Activated naive CD4-positive, alpha-beta T cell treated with anti-CD3 and anti-CD28 coated beads, Interleukin-2, amount 50 U/mL, for 72 hours (primary cell): Measurements from ENCODE around the gene LECT2. TPM values are rescaled to one million over a fixed set of nuclear protein-coding genes. Genes with fewer than 3 reads are reported as not detected.

Experiments used
- ATAC-seq, 2 donors: fragments of 150-1000 bp; cut with Tn5 transposase; 2 replicates each; pipeline ENCODE4 v1.10.0; 2021; ENCODE audit warnings: mild to moderate bottlenecking in 2 of 2, moderate library complexity in 2 of 2
- DNase-seq, 2 donors: peaks; one replicate each; pipeline ENCODE4 v3.0.0; 2021 to 2022; ENCODE audit warnings: low spot score in 2 of 2
- H3K27ac Mint-ChIP-seq, 2 donors: one replicate each; pipeline ENCODE4 v1.8.0; 2022; ENCODE audit warnings: mild to moderate bottlenecking in 2 of 2, mixed read lengths in 2 of 2
- H3K36me3 Mint-ChIP-seq, 2 donors: one replicate each; pipeline ENCODE4 v1.8.0; 2022; ENCODE audit warnings: mixed read lengths in 2 of 2
- H3K9me3 Mint-ChIP-seq, 2 donors: one replicate each; pipeline ENCODE4 v1.8.0; 2022; ENCODE audit warnings: mixed read lengths in 2 of 2
- total RNA-seq, 2 donors: library from RNA; stranded (reverse); gene quantifications; one replicate each; pipeline ENCODE4 v1.2.3, GENCODE V29; 2022

Gene LECT2
- total RNA-seq = not detected

DNA sequence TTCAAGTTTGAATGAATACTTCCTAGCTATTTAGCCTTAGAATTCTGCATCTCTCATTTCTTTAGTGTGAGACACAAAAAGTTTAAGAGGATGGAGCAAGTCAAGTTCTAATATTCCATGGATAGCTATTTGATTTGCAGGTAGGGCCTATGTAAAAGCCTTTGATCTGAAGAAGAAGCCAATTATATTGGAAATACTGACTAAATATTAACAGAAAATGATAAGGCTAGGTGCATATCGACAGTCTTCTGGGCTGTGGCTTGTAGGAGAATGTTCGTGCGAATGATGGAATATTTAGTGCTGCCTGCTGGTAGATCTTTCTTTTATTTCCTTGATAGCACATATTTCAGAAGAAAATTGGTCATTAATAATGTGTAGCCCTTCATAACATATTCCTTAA is at the start of gene LECT2:
Gene LECT2, minus strand, starts transcription at position 85 of the 400 bp plus-strand sequence. CDS start 150 bp downstream, outside the sequence.
- no peak for ATAC-seq
- no peaks in the 10 kb centered on the region for H3K36me3 Mint-ChIP-seq
- no peaks in the 10 kb centered on the region for H3K9me3 Mint-ChIP-seq
- no peak for DNase-seq
- H3K27ac Mint-ChIP-seq = no peak within 1 kb of the TSS

DNA sequence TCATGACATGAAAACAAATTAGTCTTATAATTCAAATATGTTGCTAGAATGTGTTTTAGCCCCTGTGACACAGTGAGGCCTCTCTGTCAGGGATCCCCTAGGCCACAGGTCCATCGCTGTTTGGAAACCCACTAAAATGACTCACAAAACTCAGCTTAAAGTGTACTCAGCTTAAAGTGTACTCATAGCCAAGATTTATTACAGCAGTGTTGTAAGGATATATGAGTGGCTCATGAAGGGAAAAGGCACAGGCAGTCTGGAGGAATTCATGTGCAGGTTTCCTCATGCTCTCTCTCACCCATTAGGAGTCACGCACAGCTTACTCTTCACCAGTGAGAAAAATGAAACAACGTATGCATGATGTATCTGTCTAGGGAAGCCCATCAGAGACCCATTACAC is 49.7 kb upstream of the LECT2 start:
- H3K9me3 Mint-ChIP-seq = no peaks in the 10 kb centered on the region
- H3K36me3 Mint-ChIP-seq = no peaks in the 10 kb centered on the region
- ATAC-seq (no peak), DNase-seq (no peak)
- H3K27ac Mint-ChIP-seq = no peak overlapping the region

DNA sequence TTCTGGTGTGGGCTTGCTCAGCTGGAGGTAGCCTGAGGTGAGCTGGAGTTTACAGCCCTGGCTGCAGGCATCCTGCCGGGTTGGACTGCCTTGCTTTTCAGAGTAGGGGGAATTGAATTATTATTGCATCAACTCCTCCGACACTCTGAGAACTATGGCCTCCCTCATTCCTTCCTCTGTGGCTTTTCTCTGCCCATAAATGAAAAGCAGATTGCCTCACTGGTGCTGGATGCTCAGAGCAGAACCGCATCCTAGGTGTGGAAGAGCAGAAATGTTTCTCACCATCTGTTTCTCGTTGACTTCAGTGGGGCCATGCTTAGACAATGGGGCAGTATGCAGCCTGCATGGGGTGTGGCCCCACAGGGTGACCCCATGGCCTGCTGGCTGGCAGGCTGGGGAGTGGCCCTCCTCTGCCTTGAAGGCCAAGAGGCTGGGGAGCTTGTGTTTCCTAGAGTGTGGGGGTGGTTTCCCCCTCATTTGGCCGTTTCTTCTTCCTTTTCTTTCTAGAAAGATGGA is 46.7 kb upstream of the LECT2 start:
- ATAC-seq = no peak

DNA sequence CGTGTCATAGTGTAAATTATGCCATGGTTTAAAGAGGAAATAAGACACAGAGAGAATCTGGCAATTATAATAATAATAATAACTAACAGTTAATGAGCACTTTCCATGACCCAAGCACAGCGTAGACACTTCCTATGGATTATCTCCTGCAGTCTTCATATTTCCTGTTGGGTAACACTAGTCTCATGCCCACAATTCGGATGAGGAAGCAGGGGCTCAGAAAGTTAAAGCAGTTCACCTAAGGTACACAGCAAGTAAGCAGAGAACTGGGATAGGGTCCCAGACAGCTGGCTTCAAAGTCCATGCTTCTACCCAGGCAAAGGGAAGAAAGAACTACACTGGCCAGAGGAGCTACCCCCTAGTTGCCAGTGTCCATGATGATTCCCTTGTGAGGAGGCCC is 46.1 kb upstream of the LECT2 start:
- ATAC-seq (no peak), DNase-seq (no peak)
- Mint-ChIP-seq H3K27ac (no peak overlapping the region), H3K9me3 (no peaks in the 10 kb centered on the region), H3K36me3 (no peaks in the 10 kb centered on the region)

More for the DNA sequence above, 46.7 kb upstream of the LECT2 start:
- no peaks in the 10 kb centered on the region for H3K9me3 Mint-ChIP-seq
- H3K36me3 Mint-ChIP-seq = no peaks in the 10 kb centered on the region
- no peak overlapping the region for H3K27ac Mint-ChIP-seq
- no peak for DNase-seq

DNA sequence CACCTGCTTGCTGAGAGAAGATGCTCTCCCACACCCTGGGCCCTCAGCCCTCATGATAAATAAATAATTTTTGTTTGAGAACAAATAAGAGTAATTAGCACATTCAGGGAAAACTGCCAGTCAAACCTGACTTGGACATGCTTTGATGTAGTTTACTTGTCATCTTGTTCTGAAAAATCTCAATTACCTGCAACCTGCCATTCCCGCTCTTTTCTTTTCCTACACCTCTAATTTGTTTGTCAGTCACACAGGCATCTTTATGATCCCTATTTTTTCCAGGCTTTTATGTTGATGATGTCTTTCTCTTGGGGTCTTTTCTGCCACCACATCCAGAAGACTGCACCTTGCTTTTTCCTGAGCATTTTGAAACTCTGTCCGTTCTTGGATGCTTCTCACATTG is 45.4 kb upstream of the LECT2 start:
- ATAC-seq (no peak), DNase-seq (no peak)
- Mint-ChIP-seq H3K36me3 (no peaks in the 10 kb centered on the region), H3K9me3 (no peaks in the 10 kb centered on the region), H3K27ac (no peak overlapping the region)

DNA sequence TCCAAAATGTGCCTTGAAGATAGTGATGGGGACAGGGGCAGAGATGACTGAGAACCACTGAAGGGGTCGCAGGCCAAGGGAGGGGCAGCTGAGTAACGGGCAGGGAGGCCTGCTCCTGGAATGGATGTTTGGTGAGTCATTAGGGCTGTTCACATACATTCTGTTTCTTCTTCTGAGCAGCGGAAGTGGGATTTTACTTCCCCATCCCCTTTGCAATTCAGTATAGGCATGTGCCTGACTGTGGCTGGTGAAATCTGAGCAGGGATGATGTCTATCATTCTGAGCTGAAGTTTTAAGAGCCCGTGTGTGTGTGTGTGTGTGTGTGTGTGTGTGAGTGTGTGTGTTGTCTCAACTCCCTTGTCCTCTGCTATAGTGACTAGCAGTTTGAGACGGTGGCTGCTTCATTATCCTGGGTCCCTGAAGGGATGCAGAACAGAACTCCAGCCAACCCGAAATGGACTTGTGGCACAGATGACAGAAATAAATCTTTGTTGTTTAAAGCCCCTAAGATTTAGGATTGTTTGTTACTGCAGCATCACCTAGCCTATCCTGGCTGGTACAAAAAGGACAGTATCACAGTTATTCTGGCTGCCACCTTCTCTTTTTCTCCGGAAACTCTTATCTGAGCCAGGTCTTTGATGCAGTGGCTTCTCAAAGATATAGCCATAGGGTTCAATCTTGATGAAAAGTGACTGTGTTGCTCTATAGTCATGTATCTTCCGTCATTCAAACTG is 44.8 kb upstream of the LECT2 start:
- no peak for ATAC-seq
- Mint-ChIP-seq H3K27ac (no peak overlapping the region), H3K9me3 (no peaks in the 10 kb centered on the region), H3K36me3 (no peaks in the 10 kb centered on the region)
- no peak for DNase-seq

DNA sequence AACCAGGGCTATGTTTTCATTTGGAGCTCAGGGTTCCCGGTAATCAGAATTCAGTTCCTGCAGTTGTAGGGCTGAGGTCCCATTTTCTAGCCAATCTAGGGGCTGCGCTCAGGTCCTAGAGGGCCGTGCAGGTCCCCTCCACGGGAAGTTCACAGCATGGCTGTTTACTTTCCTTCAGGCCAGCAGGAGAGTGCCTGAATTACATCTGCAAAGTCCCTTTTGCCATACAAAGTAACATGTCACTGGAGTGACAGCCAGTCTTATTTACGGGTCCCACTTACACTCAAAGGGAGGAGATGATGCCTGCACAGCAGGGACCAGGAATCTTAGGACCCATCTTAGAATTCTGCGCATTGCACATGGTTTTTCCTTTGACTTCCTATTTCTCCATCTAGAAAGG is 44.1 kb upstream of the LECT2 start:
- Mint-ChIP-seq H3K9me3 (no peaks in the 10 kb centered on the region), H3K27ac (no peak overlapping the region), H3K36me3 (no peaks in the 10 kb centered on the region)
- ATAC-seq (no peak), DNase-seq (no peak)

DNA sequence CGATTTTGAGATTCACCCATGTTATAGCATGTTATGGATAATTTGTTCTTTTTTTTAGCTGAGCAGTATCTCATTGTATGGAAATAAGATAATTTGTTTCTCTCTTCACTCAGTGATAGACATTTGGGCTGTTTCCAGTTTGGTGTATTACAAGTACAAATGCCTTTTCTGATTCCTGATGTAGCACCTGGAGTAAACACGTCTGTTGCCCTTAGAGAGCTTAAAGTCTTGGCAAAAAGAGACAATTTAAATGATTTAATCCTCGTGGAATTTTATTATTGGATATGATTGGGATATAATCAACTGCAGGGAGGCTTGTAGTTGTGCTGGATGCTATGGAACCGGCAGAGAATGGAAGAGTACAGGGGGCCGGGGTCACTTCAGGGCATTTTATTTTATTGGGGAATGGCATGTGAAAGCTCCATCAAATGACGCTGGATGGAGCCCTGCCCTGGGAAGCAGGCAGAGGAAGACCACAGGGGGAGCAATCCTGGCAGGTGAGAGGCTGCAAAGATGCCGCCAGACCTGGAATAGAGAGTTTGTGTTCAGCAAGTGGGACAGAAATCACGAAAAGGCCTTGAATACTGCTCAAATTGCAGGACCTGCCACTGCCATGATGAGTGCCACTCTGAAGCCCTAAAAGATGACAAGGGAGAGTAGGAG is 43.0 kb upstream of the LECT2 start:
- Mint-ChIP-seq H3K27ac (no peak overlapping the region), H3K9me3 (no peaks in the 10 kb centered on the region), H3K36me3 (no peaks in the 10 kb centered on the region)
- DNase-seq (no peak), ATAC-seq (no peak)

DNA sequence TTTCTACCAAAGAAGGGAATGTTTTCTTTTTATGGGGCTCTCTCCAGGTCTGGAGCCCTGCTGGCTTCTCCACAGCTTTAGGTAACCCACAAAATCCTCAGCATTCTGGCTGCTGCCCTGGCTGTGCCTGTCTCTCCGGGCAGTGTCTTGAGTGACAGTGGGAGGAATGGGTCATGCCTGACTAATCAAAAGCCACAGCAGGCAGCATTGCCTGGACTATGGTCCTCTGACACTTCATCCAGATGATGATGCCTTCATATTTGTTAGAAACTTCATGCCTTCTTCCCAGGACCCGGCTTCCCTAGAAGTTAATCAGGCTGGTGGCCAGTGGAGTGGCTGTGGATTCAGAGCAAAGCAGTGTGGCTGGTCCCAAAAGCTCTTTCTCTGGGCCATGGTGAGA is 41.8 kb upstream of the LECT2 start:
- DNase-seq (no peak), ATAC-seq (no peak)
- H3K9me3 Mint-ChIP-seq = no peaks in the 10 kb centered on the region
- no peak overlapping the region for H3K27ac Mint-ChIP-seq
- no peaks in the 10 kb centered on the region for H3K36me3 Mint-ChIP-seq

DNA sequence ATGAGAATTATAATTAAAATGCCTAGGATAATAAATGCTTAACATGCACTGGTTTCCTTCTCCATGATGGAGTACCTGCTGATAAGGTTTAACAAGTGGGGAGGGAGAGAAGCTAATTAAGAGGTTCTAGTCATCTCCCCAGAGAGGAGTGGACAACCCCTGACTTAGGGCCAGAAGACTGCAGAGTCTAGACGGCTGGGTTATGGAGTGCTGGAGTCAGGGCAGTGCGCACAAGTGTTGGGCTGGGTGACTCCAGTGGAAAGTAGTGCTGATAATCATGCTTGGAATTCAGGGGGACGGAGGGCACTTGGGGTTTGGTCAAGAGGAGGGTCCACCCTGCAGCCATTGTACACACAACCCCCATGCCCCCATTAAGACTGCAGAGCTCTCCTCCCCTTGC is 41.2 kb upstream of the LECT2 start:
- ATAC-seq (no peak), DNase-seq (no peak)
- no peaks in the 10 kb centered on the region for H3K9me3 Mint-ChIP-seq
- H3K36me3 Mint-ChIP-seq = no peaks in the 10 kb centered on the region
- H3K27ac Mint-ChIP-seq = no peak overlapping the region

DNA sequence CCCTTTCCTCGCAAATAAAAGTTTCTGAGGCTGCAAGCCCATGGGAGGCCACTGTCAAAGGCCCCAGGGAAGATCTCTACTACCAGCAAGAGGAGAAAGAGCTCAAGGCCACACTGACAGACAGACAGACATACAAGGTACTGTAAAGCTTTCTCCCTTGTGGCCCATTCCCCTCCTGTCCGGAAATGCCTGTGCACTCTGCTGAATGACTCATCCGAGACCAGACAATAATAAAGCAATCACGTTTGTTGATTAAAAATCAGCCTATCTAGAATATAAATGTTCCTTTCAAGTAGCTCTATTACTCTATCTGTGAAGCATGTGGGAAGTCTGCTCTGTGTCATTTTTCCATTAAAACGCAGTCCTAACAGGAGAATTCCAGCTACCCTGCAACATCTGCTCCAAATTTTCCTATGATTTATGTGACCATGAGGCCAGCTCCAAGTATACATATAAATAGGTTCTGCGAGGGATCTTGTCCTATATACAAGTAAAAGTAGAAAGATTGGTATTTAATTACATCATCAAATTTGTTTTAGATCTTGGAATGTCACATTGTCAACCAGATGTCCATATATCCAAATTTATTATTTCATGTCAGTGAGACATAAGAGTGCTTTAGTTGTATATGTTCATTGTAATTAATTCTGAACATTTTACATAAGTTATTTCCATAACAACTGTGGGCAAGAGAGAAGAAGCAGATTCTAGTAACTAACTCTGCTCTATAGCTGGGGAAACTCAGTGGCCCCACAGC is 39.3 kb upstream of the LECT2 start:
- no peak for ATAC-seq
- DNase-seq = no peak
- Mint-ChIP-seq H3K36me3 (no peaks in the 10 kb centered on the region), H3K27ac (no peak overlapping the region), H3K9me3 (no peaks in the 10 kb centered on the region)

DNA sequence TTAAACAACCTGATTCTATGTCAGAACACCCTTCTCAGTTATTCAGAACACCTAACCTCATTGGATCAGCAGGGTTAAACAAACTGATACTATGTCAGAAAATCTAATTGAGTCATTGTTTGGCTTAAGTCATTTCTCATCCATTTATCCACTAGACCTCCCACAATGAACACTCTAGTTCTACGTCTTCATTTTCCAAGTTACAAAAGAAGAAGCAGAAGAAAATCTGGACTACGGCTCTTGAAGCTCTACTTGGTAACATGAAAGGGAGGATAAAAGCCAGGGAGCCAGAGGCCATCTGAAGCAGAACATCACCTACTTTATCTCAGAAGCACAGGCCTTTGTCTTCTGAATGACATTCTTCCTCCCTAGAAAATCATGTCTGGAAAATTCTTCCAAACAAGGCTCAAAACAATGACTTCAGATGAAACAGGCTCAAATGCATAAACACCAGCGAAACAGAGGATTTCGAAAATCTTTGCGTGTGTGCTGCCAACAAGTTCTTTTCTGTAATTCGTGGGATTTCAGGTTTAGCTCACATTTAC is 38.6 kb upstream of the LECT2 start:
- no peaks in the 10 kb centered on the region for H3K9me3 Mint-ChIP-seq
- no peaks in the 10 kb centered on the region for H3K36me3 Mint-ChIP-seq
- ATAC-seq = no peak
- H3K27ac Mint-ChIP-seq = no peak overlapping the region
- DNase-seq = no peak

DNA sequence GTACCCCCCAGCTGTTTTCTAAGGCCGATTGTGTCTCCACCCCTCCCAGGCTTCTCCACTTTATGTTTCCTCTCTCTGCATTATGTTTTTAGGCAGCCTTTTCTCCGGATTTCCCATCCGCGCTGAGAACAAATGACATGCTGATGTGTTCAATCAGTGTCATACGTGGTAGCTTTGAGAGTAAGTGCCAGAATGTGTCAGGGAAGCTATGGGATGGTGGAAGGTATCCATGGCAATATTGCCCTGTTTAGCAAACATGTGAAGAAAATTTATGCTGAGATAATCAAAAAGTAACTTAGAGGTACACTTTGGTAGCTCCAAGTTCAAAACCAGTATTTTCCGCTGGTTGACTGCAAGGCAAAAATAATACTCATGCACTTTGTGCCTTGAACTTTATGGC is 36.6 kb upstream of the LECT2 start:
- H3K9me3 Mint-ChIP-seq = no peaks in the 10 kb centered on the region
- H3K36me3 Mint-ChIP-seq = no peaks in the 10 kb centered on the region
- ATAC-seq = no peak
- no peak overlapping the region for H3K27ac Mint-ChIP-seq
- no peak for DNase-seq

DNA sequence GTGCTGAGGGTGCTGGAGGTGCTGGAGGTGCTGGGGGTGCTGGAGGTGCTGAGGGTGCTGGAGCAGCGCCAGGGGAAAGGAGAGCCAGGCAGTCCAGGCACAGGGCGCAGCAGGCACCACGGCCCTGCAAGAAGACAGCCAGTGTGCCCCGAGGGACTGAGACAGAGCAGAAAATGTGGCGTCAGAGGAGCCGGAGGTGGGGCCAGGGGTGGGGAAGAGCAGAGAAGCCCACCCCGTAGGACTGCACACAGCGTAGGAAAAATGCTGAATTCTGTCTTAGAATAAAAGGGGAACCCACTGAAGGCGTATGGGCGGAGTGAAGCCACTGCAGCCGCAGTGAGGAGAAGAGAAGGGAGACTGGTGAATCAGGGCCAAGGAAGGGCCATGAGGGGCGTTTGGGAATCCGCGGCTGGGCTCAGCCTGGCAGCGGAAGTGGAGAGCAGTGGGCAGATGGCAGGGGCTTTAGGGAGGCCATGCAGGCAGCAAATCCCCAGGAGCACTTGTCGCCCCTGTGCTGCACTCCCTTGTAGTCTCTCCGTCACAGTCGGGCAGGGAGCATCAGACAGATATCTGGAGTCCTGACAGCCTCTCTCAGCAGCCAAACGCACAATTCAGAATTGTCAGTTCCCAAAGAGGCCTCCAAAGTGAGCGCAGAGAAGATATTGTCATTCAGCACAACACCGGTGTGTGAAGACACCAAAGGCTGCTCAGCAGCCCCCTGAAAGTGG is 35.9 kb upstream of the LECT2 start:
- DNase-seq (no peak), ATAC-seq (no peak)
- H3K9me3 Mint-ChIP-seq = no peaks in the 10 kb centered on the region
- no peaks in the 10 kb centered on the region for H3K36me3 Mint-ChIP-seq
- no peak overlapping the region for H3K27ac Mint-ChIP-seq

DNA sequence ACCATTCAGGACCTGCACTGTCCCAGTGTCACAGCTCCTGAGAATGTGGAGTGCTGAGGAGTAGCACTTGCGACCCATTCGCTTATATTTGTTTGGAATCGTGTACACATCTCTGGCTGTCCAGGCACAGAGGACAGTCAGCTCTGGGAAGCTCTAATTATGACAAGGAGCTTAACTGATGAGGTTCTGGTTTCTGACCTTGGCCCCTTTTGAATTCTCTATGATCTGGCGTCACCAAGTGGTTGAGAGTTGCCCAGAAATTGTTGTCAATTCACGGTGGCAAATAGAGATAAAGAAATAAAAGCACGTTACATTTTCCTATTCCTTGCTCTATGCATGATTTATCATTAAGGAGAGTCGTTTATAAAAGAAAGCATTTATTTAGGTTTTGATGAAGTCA is 34.9 kb upstream of the LECT2 start:
- H3K36me3 Mint-ChIP-seq = no peaks in the 10 kb centered on the region
- ATAC-seq = no peak

DNA sequence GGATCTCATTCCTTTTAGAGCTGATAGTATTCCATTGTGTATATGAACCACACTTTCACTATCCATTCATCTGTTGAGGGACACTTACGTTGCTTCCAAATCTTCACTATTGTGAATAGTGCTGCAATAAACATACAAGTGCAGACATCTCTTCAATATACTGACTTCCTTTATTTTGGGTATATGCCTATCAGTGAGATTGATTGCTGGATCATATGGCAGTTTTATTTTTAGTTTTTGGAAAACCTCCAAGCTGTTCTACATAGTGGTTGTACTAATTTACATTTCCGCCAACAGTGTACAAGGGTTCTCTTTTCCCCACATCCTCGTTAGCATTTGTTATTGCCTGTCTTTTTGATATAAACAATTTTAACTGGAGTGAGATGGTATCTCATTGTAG is 33.8 kb upstream of the LECT2 start:
- no peaks in the 10 kb centered on the region for H3K36me3 Mint-ChIP-seq
- ATAC-seq (no peak), DNase-seq (no peak)
- H3K9me3 Mint-ChIP-seq = no peaks in the 10 kb centered on the region
- H3K27ac Mint-ChIP-seq = no peak overlapping the region

More for the DNA sequence above, 34.9 kb upstream of the LECT2 start:
- no peak for DNase-seq
- Mint-ChIP-seq H3K9me3 (no peaks in the 10 kb centered on the region), H3K27ac (no peak overlapping the region)
